CD4-positive, alpha-beta T cell treated with Interleukin-4 for 1 hour (primary cell): ENCODE results near the gene PKNOX2.

Source experiments
- DNase-seq, 2 donors: peaks; one replicate each; pipeline ENCODE4 v3.0.0-alpha.2; 2020 to 2022

PKNOX2 gene

GRCh38 chr11:125264100-125265022 is 99.8 kb downstream of the PKNOX2 start:
- no peak for DNase-seq

GRCh38 chr11:125267548-125267947 is 103.0 kb downstream of the PKNOX2 start:
- no peak for DNase-seq

- no peak for DNase-seq
These were observed 104.1 kb downstream of the PKNOX2 start for GRCh38 chr11:125268611-125269010.

- DNase-seq: no peak
These were observed 105.6 kb downstream of the PKNOX2 start for GRCh38 chr11:125270106-125270505.

- no peak for DNase-seq
These were observed 106.2 kb downstream of the PKNOX2 start for GRCh38 chr11:125270711-125271110.

GRCh38 chr11:125271483-125272091 is 107.0 kb downstream of the PKNOX2 start:
- DNase-seq: no peak

GRCh38 chr11:125272092-125272491 is 107.5 kb downstream of the PKNOX2 start:
- DNase-seq: no peak

- DNase-seq: no peak
These were observed 108.3 kb downstream of the PKNOX2 start for GRCh38 chr11:125272821-125273220.

GRCh38 chr11:125273519-125274000 is 109.0 kb downstream of the PKNOX2 start:
- DNase-seq: no peak

- no peak for DNase-seq
These were observed 109.8 kb downstream of the PKNOX2 start for GRCh38 chr11:125274309-125274708.

- no peak for DNase-seq
These were observed 110.2 kb downstream of the PKNOX2 start for GRCh38 chr11:125274774-125275173.

- no peak for DNase-seq
These were observed 111.5 kb downstream of the PKNOX2 start for GRCh38 chr11:125275905-125276618.

GRCh38 chr11:125276619-125276976 is 112.0 kb downstream of the PKNOX2 start:
- no peak for DNase-seq

GRCh38 chr11:125279676-125280418 is 115.3 kb downstream of the PKNOX2 start:
- DNase-seq: no peak

- DNase-seq: no peak
These were observed 116.1 kb downstream of the PKNOX2 start for GRCh38 chr11:125280646-125281045.

GRCh38 chr11:125281831-125282595 is 117.5 kb downstream of the PKNOX2 start:
- no peak for DNase-seq

- no peak for DNase-seq
These were observed 118.0 kb downstream of the PKNOX2 start for GRCh38 chr11:125282596-125282914.

- no peak for DNase-seq
These were observed 119.8 kb downstream of the PKNOX2 start for GRCh38 chr11:125284245-125284850.

- DNase-seq: no peak
These were observed 121.3 kb downstream of the PKNOX2 start for GRCh38 chr11:125285844-125286243.

- DNase-seq: no peak
These were observed 121.9 kb downstream of the PKNOX2 start for GRCh38 chr11:125286486-125286885.

- no peak for DNase-seq
These were observed 123.1 kb downstream of the PKNOX2 start for GRCh38 chr11:125287491-125288210.
